HG02610 (cell line): Measurements from ENCODE around the gene A2M.

ENCODE experiments used
- ATAC-seq: cut with Tn5 transposase; IDR thresholded peaks from one replicate; pipeline ENCODE4 v1.9.1; 2021; ENCODE audit warnings: mild to moderate bottlenecking, moderate library complexity; ENCODE audit not compliant: unreplicated experiment

Gene A2M

DNA sequence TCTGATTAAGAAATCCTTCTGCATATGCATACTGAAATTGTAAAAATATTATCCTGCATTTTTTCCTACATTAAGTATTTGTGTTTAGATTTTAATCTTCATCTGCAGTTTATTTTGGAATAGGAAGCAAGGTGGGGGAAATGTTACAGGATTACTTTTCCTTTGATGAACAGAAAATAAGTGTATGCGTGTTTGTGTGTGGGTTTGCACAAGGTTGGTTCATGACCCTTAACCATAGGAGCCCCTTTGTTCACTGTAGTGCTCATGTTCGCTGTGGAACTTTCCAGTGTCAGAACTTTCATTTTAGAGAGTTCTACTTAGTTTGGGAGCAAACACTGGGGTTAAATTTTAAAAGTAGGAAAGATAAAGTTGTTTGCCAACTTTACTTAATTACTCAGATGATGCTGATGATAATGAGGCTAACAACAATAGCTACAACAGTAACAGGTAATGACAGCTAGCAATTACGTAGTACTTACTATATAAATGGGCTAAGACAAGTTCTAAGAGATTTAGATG, 6.4 kb upstream of the A2M start:
- no peak for ATAC-seq

DNA sequence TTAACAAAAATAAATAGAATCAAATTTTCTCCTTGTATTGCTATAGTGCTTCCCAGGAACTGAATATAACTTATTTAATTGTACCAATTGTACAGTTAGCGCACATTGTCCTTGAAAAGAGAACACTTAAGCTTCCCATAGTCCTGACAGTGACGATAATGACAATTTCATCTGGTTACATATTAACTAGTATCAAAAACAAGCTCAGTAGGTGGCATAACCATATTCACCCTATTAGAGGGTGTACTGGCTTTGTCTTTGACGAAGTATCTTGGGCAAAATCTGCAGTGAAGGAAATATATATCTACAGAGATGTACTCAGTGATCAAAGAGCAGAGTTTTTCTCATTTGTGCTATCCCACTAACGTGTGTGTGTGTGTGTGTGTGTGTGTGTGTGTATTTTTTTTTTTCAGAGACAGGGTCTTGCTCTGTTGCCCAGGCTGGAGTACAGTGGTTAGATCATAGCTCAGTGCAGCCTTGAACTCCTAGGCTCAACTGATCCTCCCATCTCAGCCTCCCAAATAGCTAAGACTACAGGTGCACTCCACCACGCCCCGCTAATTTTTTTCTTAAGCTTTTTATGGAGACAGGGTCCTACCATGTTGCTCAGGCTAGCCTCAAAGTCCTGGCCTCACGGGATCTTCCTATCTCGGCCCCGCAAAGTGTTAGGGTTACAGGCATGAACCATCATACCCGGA, 4.9 kb upstream of the A2M start:
- ATAC-seq, result no peak

DNA sequence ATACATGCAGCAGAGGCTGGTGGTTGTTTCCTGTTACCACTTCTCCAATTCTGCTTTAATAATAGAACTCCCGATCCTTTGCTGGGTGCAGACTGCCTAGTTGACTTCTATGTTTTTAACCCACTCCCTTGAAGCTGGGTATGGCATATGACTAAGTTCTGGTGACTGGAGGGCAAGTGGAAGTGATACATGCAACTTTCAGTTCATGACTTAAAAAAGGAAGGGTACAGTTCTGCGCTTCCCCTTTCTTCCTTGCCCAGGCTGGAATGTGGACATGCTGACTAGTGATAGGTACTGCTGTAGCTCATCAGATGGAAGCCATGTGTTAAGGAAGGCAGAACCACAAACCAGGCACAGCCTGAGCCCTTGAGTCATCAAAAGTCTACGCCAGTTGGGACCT, 2.4 kb upstream of the A2M start:
- peak; percentile 61 for ATAC-seq

DNA sequence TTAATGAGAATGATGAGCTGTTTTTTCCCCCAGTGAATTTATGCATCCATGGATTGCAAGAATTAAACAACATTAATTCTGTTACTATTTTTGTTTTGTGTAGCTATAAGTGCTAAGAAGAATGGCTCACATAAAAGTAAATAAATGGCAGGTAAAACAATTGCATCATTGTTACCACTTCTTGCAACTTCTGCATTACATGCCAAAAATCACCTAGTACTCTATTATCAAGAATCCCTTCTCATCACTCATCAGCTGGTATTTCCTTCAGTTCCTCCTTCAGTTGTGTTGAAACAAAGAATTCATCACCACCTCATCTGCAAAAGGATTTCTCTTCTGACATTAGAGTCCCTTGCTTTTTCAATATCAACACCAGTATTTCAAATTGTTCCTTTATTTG, 773 bp downstream of the A2M start:
- no peak for ATAC-seq

DNA sequence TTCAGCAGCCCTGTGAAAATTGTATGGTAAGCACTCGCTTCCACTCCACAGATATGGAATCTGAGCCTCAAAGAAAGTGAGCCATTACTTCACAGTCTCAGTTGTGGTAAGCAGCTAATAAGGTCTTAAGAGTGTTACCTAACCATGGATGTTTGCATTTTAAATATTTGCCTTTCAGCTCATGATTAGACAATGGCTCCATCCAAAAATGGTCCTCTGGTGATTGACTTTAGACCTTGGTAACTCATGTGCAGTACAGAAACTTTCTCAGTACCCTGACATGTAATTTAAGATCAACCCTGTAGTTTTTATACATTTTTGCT, 1.8 kb downstream of the A2M start:
- ATAC-seq, result no peak

DNA sequence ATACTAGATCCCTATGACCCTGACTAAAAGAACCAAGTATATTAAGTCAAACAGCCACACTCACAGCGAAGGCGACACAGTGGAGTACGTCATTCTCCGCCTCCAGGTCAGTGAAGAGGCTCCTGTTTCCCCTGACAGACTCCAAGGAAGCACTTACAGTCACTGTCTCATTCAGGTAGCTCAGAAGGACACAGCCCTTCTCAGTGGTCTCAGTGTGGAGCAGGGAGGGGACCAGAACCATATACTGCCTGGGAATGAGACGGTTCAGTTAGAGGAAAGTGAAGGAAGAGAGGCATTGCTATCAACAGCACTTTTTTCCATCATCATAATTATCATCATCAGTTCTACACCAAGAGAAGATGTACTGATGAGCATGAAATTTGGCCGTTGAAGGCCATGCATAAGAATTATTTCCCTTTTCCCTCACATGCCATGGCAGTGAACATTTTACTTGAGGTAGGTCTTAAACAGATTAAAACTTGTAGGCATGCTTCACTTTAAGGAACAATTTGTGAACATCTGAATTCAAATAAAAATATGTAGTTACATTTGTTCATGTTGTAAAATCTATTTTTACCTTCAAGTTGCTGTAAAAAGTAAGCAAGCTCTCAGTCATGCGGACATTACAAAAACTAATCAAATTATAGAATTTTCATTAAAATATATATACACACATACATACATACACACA, 2.3 kb downstream of the A2M start:
- ATAC-seq, result no peak

DNA sequence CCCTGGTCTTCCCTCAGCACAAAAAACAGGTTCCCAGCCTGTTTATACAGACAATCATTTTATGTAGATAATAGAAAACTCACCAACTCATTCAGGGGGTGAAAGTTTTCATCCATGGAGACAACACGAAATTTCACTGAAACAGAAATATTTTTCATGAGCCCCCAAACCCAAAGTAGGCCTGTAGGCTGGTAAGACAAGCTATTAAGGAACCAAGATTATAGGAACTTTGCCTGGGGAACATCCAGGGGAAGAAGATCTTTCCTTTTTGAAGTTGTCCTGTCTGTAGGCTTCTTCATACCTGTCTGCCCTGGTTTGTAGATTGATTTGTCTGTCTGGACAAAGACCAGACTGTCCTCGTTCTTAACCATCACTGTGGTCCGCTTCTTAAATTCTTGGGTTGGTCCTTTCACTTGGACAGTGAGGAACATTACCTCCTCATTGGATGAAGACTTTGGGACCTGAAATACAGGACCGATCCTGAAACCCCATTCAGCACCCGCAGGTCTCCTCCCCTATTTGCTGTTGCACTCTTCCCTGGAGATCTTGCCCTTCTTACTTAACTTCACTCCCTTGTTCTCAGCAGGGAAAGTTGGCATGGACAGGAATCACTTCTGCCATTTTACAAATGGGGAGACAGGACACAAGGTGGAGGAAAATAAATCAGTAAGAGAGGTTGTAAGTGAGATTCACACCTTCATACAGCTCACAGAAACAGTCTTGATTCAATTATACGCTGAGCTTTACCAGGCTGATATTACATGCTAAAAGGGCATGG, 3.5 kb downstream of the A2M start:
- no peak for ATAC-seq

DNA sequence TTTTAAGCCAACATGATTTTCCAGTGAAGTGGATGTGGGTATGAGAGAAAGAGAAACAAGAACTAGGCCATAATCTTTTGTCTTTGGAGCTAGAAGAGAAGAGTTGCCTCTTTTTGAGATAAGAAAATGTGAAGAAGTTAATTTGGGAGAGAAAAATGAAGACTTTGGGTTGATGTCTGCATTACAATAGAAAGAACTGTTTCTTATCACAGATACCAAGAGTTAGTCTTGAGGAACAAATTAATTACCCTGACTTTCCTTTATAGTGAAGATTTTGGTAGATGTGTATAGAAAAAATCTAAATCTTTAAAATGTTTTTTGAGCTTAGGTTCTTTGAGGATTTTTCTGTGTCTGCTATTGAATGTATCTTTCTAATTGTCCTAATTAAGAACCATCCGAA, 4.2 kb downstream of the A2M start:
- no peak for ATAC-seq

DNA sequence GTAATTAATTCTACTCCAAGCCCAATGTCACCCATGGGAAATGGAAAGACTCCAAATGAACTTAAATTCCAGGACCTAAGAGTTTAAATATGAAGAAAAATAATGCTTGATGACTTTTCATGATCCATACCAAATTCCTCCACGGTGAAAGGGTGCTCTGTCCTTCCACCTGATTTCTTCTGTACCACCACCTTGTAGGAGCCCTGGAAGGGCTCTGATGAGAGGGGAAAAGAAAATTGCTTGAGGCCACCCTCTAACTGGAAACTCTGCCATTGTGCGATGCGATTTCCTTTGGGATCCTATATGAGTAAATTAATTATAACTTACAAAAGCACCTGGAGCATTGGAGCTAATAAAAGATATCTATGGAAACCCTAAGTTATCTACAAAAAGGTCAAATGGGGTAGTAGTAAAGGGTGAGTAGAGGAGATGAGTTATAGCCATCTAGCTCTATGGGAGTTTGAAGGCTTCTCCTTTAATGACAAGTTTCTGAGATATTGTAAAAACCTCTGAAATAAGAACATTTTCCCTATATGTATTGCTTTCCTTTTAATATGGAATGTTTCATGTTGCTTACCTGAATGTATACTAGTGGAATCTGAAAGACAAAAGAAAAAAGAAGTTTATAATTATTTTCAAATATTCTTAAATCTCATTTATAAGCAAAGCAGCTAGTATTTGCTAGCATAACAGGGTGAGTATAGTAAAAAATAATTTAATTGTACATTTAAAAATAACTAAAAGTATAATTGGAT, 5.8 kb downstream of the A2M start:
- ATAC-seq, result no peak

DNA sequence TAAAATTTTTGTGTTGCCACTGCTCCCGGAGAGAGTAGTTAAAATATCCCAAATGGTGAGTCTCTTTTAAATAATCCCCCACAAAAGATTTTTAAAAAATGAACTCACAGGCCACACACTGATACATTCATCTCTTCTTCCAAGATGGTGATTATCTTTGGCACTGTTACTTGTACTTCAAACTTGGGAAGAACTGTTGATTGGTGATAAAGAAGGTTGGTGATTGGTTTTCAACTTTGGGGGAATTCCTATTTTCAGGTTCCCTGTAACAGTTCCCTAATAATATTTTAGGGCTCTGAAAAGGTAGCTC, 6.6 kb downstream of the A2M start:
- ATAC-seq, result no peak

DNA sequence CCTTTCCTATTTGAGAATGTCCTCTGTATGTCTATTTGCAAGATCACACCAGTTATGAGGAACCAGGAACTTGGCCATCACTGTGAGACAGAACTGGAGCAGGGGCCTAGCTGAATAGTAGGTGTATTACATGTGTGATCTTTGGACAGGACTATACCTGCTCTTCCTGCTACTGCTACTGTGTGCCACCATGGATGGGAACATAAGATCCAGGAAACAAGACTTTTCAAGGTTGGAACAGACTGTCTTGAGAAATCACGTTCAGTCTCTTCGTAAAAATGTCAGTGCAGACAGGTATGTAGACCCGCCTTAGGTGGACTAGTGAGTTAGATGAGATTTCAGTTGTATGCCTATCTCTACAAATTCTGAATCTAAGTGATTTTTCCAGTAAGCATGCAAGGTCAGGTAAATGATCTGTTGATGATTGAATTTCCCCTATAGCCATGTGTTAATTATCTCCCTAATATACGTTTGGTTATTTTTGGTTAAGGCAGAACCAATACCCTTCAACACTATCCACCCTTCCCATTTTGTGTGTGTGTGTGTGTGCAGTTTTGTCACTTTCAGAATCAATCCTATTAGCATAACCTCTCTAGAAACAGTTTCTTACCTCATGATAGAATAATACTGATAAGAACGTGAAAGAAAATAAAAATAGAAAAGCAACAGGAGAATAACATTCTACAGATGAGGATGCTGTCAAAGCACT, 7.1 kb downstream of the A2M start:
- ATAC-seq, result no peak

DNA sequence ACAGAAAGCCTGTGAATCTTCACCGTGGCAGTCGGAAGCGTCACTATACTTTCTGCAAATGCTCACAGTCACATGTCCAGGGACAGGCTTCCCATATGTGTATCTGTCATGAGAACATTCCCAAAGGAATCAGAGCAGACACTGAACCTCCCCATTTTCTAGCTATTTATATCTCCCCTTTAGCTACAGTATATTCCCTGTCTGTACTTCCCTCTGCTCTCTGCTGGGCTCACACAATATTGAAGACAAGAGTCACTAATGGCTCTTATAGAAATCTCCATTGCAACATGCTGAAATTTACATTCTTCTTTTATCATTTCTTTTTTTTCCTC, 8.2 kb downstream of the A2M start:
- no peak for ATAC-seq

DNA sequence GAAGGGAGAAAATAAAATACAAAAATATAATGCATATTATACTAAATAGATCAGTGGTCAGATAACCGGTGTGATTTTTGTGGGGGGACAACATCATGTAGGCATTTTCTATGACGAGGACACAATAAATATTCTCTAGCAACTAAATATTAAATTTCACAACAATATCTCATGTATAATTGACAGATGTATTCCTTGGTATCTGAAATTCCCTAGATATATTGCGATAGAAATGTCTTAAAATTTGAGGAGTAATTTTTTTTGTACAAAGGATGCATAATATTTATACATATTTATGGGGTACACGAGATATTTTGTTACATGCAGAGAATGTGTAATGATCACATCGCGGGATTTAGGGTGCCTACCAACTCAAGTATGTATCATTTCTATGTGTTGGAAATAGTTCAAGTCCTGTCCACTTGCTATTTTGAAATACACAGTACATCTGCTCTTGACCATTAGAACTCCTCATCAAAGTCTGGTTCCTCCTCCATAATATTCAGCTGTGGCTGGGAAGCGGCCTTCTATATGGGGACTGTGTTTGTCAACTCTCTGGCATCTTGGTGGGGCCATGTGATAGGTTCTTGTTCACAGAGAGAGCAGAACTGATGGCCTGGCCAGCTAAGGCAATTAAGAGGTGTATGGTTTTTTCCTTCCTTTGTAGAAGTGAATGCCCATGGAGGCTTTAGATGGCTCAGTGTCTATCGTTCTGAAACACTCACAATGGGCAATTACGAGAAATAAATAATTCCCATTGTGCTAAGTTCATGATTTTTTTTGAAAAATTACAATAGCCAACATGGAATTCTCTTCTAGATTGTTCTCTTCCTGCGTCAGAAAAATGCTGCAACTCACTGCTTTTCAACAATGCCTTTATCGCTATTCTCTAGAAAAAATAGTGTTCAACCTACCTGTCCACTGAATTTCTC, 8.8 kb downstream of the A2M start:
- ATAC-seq, result no peak

DNA sequence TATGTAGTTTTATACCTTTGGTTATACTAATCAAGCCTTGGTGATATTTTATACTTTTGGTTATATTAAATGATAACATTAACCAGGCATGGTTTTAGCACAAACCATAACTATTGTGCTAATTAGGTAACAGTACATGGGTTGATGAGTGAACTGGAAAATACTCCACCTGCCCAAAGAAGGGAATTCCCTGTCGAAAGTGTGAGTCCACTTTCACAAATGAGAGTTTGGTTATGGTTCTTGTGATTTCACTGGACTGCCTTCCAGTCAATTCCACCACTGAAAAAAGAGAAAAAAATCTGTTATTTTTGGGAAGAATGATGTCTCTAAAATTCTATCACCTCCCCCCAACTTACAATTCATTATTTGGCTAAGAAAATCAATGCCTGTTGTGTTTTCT, 9.7 kb downstream of the A2M start:
- no peak for ATAC-seq

DNA sequence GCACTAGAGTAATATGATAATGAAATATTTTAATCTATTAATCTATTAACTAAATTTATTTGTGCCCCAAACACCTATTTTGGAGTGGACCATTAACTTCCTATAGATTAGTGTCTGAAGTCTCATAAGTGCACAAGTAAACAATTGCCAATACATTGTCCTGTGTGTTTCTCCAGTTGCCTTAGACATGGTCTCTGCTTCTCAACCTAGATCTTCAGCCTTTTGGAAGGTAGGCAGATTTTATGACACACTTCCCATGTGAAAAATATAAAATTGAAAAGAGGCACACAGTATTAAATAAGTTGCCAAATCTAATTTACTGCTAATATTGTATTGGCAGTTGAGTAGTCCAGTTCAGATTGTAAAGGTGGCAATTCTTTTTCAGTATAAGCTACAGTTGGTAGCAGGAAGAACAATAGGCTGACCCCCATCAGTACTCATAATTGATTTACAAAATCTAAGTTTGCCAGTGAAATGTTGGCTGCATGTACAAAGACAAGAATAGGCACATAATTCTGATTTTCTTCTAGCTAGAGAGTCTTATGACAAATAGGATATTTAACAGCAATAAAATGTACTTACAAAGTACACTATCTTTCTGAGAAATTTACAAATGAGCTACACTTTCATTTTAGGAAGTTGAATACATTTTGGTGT, 10.8 kb downstream of the A2M start:
- ATAC-seq, result no peak

DNA sequence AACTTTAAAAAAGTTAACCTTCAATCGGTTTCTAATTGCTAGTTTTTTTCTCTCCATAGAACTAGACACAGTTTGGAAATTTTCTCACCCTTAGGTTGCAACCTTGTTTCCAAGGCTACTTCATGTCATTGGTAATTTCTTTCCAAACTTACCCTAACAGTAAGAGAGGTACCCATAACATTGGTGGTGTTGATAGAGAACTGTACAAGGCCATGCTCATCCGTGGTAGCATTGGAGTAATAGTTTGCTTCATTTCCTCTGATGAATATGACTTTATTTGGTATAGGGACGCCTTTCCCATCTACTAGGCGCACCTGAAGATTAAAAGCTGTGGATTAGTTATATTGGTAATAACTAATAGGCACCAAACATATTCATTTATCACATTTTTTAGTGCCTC, 11.6 kb downstream of the A2M start:
- no peak for ATAC-seq

DNA sequence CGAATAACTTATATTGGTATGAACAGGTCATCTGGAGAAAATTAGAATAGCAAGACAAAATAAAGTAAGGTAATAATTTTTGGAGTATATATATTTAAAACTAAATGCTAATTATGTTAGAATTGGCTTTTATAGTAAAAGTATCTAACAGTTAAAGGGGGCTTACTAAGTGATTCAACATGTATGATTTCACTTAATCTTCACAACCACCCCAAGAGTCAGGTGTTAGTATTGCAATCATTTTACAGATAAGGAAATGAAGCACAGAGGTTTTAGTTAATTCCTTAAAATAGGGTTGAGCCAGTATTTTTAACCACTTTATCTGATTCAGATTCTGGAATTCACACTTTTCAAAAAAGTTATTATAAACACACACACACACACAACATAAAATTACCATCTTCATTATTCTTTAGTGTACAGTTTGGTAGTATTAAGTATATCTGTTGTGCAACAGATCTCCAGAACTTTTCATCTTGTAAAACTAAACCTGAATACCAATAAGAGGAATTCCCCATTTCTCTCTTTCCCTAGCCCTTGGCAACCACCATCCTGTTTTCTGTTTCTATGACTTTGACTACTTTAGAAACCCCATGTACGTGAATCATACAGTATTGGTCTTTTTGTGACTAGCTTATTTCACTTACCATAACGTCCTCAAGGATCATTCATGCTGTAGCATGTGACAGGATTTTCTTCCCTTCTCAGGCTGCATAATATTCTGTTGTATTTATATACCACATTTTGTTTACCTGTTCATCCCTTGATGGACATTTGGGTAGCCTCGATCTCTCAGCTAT, 12.5 kb downstream of the A2M start:
- ATAC-seq, result peak; percentile 72

DNA sequence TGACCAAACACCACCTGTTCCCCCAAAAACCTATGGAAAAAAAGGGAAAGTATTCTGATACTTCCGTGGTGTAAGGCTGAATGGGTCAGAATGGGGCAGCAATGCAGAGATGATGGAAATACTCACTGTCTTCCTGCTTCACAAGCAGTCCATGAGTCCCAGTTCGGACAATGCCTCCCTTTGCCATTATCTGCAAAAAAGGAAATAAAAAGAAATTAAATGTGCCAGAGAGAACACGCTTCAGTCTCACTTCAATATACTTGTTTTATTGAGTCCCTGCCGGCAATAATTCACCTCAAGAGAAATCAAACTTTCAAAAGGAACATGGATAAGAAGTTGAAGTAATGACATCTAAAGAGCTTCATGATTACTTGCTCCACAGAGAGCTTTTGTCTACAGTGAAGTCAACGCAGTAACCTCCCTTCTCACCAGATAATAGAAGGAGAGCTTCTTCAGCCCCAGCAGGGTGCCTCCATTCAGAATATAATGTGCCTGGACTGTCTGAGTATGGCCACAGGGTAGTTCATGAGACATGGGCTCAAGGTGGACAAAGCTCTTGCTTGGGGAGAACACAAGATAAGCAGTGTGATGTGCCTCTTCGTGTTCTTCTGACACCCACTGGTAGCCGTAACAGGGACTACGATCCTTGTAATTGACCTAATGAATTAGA, 14.6 kb downstream of the A2M start:
- no peak for ATAC-seq
